GM19438 (cell line): ENCODE measurements around the gene GNPTG.

Experiments used
- ATAC-seq: cut with Tn5 transposase; IDR thresholded peaks from one replicate; pipeline ENCODE4 v1.9.1; 2021; ENCODE audit warnings: low read depth; ENCODE audit not compliant: unreplicated experiment

Gene GNPTG

DNA sequence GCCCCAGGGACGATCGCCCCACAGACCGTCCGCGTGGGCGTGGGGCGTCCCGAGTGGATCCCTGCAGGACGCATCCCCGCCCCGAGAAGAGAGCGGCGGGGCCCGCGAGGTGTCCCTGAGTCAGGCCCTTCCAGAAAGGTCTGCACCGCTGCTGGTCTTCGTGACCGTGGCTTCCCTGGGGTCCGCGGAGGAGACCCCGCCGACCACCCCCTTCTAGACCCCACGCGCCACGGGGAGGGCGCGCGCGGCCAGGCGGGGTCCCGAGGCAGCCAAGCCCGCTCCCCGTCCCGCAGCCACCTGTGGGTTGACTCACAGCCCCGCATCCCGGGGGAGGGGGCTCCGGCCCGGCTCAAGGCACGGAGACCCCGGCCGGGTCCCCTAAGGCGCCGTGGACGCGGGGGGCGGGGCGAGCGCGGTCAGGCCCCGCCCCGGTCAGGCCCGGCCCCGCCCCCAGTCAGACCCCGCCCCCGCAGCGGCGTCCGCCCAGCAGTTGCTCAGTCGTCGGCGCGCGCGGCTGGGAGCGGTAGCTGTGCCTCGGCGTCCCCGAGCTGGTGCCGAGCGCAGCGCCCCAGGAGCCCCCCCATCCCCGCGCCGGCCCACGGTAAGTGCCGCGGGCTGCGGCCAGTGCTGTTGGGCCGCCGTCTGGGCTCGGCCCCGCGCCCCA is 18.4 kb upstream of the GNPTG start, which contains the start of gene BAIAP3:
BAIAP3 (plus strand) TSS at position 497 of the 664 bp plus-strand sequence. CDS start 4,905 bp downstream, outside the sequence.
- no peak for ATAC-seq

DNA sequence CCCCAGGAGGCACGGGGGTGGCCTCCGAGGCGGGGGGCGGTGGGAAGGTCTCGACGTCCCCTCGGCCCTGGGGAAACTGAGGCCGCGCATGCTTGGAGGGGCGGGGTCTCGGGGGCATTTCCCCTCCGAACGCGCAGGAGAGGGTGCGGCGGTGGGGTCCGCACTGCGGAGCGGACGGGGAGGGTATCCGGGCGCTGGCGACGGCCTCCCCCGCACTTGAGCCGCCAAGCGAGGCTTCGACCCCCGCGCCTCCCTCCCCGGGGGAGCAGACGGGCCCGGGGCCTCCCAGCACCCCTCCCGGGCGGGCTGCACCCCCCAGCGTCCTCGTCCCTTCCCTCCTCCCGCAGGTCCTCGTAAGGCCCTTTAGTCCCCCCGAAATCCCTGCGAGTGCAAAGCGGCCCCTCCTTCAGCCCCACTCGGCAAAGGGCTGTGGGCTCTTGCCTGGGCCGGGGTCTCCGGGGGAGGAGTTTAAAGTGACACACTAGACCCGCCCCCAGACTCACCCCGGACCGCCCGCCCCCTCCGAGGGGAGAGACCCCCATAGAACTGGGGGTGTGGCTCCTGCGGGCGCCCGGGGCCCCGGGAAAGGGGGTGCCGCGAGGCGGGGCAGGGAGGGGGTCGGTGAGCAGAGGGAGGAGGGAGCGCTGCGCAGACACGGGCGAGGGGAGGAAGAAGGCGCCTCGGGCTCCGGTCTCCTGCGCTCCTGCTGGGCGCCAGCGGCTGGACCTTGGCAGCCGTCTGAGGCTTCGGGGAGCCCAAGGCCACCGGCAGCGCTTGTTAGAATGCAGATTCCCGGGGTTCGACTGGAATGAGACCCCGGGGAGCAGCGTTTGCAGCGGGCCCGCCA is 17.7 kb upstream of the GNPTG start:
- no peak for ATAC-seq

DNA sequence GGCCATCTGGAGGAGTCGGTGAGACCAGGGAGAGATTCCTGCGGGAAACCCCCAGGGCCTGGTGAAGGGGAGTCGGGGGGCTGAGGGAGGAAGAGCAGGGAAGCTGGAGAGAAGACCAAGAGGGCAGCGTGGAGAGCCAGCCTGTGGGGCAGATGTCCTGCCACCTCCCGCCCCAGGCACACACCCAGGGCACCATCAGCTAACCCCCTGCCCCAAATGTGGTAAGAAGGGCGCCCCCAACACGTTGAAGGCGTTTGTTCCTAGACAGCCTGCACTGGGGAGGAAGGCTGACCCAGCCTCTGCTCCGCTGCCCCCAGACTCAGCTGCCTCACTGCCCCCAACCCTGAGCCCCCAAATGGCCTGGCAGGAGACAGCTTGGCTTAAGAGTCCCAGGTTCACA is 17.0 kb upstream of the GNPTG start:
- ATAC-seq: no peak

DNA sequence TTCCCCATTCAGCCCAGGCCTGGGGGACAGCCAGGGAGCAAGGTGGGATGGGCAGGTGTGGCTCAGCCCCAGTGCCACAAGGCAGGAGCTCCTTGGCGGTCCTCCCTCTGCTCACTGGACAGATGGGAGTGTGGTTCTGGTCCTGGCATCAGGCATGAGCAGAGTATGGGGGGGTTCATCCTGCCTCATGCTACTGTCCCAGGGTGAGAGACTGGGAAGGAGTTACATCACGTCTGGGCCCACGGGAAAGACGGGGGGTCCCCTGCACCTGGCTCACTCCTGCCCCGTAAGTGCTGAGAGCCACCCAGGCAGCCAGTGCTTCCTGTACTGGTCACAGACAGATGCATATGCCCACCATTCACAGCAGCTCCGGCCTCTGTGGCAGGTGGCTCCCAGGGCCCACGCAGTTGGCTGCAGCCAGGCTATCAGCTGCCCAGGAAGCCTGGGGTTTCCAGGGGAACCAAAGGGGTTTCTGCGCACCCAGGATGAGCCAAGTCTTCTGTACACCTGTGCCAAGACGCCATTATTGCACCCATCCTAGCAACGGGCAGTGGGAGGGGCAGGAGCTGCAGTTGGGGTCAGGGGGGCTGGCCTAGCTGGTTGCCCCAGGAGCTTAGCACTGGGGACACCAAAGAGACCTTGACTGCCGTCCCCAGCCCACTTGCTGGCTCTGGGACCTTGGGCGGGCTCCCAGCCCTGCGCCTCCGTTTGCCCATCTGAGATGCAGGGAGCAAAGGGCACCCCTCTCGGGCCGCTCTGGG is 16.3 kb upstream of the GNPTG start:
- no peak for ATAC-seq

DNA sequence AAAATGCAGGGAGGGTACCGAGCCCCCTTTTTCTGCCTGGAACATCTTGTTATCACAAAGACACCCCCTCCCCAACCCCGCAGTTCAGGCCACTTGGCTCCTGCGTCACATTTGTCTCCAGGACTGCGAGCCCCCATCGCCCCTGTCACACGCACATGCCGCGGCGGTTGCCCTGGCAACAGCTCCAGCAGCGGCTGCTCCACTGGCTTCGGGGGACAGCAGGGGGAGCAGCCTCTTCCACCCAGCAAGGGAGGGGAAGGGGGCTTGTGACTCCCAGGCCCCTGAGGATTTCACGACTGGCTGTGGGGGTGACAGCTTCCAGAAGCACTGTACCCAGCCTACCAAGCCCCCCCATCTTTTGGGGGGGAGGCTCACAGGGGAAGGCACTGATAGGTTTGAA is 15.7 kb upstream of the GNPTG start:
- ATAC-seq: no peak

DNA sequence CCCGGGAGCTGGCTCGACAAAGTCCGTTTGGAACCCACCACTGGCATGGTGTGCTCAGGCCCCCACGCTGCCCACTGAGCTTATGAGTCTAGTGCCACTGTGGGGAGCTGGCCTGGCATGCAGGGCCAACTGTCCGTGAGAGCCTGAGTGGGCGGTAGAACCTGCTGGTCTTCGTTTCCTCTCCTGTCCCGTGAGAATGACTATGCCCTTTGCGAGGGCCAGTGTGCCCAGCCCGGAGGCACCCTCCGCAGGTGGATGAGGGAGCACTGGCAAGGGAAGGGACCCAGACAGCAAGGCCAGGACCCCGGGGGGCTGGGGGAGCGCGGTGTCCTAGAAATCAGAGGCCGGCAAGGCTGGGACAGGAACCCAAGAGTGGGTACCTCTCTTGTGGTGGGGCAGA is 15.1 kb upstream of the GNPTG start:
- no peak for ATAC-seq

DNA sequence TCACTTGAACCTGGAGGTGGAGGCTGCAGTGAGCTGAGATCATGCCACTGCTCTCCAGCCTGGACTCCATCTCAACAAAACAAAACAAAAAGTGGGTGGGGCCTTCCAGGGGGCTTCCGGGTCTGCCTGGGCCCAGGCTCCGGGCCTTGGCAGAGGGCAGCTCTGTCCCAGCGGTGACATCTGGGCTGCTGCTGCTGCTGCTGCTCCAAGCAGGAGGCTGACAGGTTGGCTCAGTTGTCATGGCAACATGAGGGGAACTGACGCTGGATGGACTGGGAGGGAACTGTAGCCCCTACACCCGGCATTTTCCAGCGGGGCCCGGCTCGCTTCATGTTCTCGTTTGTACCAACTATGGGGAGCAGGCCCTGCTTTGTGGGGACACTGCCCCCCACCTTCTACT is 14.2 kb upstream of the GNPTG start:
- ATAC-seq: no peak

DNA sequence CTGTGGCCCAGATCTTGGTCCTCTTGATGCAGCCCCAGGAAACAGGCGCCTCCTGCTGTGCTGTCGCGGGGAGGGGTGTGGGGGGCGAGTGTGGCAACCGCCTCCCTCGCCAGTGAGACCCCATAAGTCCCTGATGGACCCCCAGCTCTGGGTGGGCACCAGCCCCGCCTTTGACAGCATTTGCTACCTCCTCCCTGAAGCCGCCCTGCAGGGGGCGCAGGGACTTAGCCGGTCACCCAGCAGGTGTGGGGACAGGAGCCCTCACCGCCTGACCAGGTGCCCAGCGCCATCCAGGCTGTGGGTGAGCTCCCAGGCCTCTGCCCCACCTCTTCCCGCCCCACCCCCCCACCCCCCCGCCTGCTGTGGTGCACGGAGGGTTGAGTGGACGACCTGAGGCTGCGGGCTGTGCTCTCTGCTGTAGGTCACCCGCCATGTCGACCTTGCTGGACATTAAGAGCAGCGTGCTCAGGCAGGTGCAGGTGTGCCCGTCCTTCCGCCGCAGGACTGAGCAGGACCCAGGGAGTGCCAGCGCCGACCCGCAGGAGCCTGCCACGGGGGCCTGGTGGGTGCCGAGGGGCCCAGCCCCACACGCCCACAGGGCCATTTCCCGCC is 13.5 kb upstream of the GNPTG start:
- ATAC-seq: no peak

DNA sequence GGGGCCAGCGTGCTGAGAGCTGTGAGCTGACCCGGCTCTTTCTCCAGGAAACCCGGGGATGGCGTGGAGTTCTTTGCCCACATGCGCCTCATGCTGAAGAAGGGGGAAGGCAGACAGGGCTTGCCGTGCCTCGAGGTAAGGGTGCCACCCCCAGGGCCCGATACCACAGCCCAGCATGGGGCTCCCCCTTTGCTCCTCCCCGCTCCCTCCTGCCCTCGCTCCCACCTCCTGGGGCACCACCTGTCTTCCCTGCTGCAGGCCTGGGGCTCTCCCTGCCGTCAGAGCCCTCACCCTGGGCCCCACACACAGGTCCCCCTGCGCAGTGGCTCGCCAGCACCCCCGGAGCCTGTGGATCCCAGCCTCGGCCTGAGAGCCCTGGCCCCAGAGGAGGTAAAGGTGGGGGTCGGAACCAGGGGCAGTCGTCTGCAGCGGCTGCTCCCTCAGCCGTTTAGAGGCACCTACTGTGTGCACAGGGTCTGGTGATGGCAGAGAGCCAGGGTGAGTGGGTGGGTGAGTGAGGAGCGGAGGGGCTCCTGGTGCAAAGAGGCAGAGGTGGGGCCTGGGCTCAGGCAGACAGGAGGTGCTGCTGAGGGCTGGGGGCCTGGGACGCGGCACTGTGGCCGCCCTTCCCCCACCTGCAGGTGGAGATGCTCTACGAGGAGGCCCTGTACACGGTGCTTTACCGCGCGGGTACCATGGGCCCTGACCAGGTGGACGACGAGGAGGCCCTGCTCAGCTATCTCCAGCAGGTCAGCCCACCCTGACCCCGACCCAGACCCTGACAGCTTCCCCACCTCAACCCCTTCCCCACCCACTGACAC is 12.7 kb upstream of the GNPTG start:
- no peak for ATAC-seq

DNA sequence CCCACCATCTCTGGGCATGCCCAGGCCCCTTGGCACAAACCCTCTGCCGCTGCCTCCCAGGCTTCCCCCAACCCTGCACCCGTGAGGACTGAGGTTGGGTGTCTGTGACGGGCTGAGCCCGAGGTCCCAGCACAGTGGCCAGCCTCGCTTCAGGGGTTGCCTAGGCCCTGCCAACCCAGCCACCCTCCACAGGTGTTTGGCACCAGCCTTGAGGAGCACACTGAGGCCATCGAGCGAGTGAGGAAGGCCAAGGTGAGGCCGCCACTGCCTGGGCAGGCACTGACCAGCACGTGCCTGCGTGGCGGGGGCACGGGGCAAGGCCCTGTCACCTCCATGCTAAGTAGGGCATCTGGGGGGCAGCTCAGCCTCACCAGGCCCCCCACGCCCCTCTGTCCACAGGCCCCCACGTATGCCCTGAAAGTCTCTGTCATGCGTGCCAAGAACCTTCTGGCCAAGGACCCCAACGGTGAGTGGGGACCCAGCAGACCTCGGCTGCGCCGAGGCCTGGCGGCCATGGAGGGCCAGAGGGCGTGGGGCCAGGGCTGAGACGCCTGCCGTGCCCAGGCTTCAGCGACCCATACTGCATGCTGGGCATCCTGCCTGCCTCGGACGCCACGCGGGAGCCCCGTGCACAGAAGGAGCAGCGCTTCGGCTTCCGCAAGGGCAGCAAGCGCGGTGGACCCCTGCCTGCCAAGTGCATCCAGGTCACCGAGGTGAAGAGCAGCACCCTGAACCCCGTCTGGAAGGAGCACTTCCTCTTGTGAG is 10.8 kb upstream of the GNPTG start:
- ATAC-seq: no peak

DNA sequence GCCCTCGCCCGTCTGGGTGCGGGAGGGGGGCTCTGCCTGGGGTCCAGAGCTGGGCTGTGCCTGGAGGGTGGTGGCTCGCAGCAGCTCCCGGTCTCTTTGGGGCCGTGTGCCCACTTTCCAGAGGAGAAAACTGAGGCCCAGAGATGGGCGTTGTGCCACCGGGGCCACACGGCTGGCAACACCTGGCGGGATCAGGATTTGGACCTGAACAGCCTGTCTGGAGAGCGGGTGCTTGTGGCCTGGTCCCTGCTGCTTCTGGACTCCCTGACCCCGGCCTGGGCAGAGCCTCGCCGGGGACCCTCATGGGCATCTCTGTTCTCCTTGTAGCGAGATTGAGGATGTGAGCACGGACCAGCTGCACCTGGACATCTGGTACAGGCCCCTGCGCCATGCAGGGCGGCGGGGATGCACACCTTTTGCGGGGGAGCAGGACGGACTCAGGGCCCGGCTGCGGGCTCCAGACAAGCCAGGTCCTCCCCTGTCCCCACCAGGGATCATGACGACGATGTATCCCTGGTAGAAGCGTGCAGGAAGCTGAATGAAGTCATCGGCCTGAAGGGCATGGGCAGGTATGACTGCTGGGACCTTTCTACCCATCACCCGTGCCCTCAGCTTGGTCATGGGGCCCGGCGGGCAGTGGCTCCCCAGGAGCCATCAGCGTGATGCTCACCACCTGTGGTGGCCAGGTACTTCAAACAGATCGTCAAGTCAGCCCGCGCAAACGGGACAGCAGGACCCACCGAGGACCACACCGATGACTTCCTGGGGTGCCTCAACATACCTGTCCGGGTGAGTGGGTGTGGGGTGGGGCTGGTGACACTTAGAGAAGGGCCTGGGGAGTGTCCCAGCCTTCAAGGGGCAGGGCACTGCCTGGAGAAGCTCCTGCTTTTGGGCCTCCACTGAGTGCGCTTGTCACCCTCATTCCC is 10.0 kb upstream of the GNPTG start:
- no peak for ATAC-seq

DNA sequence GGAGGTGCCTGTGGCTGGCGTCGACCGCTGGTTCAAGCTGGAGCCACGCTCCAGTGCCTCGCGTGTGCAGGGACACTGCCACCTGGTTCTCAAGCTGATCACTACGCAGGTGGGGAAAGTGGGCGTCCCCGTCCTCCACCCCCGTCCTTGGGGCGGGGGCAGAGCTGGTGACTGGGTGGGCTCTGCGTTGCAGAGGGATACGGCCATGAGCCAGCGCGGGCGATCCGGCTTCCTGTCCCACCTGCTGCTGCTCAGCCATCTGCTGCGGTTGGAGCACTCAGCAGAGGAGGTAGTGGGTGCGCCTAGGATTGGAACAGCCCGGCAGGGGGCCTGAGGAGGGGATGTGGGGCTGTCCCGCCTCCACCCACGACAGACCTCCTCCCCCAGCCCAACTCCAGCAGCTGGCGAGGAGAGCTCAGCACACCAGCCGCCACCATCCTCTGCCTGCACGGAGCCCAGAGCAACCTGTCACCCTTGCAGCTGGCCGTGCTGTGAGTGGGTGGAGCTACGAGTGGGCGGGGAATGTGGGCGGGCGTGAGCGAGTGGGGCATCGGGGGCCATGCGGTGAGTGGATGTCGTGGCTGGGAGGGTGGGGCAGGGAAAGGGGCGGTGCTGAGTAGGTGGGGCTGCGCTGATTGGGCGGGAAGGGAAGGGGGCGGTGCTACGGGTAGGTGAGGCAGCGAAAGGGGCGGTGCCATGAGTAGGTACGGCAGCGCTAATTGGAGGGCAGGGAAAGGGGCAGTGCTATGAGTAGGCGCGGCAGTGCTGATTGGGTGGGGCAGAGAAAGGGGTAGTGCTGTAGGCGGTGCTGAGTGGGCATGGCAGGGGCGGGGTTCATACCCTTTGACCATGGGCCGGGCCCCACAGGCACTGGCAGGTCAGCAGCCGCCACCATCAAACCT is 9.0 kb upstream of the GNPTG start:
- ATAC-seq: peak; percentile 83

DNA sequence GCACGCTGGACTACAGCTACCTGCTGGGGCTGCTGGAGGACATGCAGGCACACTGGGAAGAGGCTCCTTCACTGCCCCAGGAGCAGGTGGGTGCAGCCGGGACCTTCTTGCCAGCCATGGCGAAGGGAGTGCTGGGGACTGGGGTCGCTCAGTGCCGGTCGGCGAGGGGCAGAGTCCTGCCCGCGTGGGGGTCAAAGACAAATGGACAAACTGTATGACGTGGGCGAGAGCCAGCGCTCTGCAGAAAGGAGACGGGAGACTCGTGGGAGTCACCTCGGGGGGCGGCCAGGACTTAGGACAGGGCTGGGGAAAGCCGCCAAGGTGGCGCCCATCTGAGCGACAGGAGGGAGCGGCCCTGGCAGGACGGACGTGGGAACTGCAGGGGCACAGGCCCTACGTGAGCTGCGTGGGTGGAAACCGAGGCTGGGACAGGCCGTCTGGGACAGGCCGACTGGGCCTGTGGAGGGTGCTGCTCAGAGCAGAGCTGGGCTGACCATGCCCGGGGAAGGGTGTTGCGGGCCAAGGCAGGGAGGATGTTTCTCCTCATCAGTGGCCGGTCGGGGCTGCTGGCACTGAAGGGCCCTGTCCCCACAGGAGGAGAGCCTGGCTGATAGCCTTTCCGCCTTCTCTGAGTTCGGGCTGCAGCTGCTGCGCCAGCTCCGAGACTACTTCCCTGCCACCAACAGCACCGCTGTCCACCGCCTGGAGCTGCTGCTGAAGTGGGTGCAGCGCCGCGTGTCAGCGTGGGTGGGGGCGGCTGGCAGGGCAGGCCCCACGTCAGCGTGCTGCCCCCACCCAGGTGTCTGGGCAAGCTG is 8.1 kb upstream of the GNPTG start:
- no peak for ATAC-seq

DNA sequence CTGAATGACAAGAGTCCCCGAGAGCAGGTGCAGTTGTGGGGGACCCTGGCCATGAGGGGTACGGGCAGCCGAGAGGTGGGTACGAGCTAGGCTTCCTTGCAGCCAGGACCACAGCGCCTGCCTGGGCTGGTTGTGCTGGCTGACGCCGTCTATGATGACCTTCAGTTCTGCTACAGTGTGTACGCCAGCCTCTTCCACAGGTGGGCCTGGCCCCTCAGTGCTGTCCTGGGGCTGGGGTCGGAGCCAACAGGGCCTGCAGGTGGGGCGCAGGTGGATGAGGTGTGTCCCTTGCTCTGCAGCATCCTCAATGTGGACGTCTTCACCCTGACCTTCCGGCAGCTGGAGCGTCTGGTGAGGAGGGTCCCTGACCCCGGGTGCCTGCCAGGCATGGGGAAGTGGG is 7.2 kb upstream of the GNPTG start:
- ATAC-seq: no peak

DNA sequence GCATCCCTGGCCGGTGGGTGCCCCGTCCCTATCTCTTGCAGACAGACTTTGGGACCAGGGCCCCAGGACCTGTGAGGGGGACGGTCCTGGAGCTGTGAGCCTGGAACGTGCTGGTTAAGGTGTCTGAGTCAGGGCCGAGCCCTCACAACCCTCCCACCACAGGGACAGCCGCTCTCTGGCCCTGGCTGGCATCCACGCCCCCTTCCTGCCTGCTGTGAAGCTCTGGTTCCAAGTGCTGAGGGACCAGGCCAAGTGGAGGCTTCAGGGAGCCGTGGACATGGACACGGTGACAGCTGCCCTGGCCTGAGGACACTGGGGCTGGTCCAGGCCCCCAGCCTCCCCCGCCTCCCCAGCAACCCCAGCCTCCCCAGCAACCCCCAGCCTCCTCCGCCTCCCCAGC is 6.6 kb upstream of the GNPTG start:
- ATAC-seq: no peak

DNA sequence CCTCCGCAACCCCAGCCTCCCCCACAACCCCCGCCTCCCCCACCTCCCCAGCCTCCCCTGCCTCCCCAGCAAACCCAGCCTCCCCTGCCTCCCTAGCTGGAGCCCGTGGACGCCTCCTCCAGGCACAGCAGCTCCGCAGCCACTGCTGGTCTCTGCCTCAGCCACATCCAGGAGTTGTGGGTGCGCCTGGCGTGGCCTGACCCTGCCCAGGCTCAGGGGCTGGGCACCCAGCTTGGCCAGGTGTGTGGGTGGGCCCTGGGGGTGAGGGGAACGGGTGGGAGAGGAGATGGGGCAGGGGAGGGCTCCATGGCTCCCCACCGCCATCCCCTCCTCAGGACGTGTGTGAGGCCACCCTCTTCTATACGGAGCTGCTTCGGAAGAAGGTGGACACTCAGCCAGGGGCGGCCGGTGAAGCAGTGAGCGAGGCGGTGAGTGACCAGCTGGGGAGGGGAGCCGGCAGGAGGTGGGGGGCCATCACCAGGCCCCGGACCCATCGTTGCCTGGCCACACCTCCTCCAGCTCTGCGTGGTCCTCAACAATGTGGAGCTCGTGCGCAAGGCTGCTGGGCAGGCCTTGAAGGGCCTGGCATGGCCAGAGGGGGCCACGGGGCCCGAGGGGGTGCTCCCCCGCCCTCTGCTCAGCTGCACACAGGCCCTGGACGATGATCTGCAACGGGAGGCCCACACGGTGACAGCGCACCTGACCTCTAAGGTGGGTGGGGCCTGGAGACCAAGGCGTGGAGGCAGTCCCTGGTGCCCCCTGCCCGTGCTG is 5.9 kb upstream of the GNPTG start:
- no peak for ATAC-seq
